Endothelial cell of umbilical vein (primary cell): ENCODE results near the gene EIF3B. TPM values are rescaled to one million over a fixed set of nuclear protein-coding genes. Genes with fewer than 3 reads are reported as not detected.

Experiments used
- BruUV-seq: library from RNA; stranded (reverse); fragments of 400-500 nt; replicated peaks from 2 replicates; lab custom pipeline; 2021; lab: Mats Ljungman, UMichigan
- CTCF ChIA-PET: fragments of 300-600, 350-600 bp; sonication (Branson Sonifier 250); formaldehyde crosslinking; loops from one replicate; lab custom pipeline; 2021; ENCODE audit warnings: antibody characterized with exemption, inconsistent platforms; lab: Charles Lee
- POLR2A ChIA-PET: fragments of 300-600, 350-600 bp; sonication (Branson Sonifier 250); formaldehyde crosslinking; loops from one replicate; lab custom pipeline; 2021; ENCODE audit warnings: antibody characterized with exemption, inconsistent platforms; lab: Charles Lee
- DNase-seq: peaks from one replicate; pipeline ENCODE4 v3.0.0-alpha.2; 2011; ENCODE audit warnings: low read depth, low spot score
- FAIRE-seq: peaks from 2 replicates; lab custom pipeline; 2011; peaks lifted over from hg19 to GRCh38; lab: Jason Lieb, UNC
- H2AFZ ChIP-seq: 2 replicates; pipeline ENCODE4 v1.6.0; 2012; ENCODE audit warnings: low read depth, low read length, control low read depth, inconsistent platforms
- H3K27ac ChIP-seq: 2 replicates; pipeline ENCODE4 v1.5.1; 2011; ENCODE audit warnings: low read depth, mild to moderate bottlenecking, control low read depth, low read length, moderate library complexity; ENCODE audit not compliant: insufficient read depth
- H3K27me3 ChIP-seq, 2 experiments: 2 replicates each; pipeline versions ENCODE4 v1.6.0 to v1.6.1; 2011; ENCODE audit warnings: low read length in 2 of 2, mixed read lengths in 1 of 2; ENCODE audit not compliant: control insufficient read depth in 2 of 2, insufficient read depth in 2 of 2
- H3K36me3 ChIP-seq, 2 experiments: 2 replicates in 1 of 2; 3 replicates in 1 of 2; pipeline ENCODE4 v1.5.1; 2011; ENCODE audit warnings: low read length in 2 of 2, mild to moderate bottlenecking in 1 of 2, moderate library complexity in 1 of 2; ENCODE audit not compliant: control insufficient read depth in 2 of 2, insufficient read depth in 2 of 2; ENCODE audit errors: extremely low read depth in 1 of 2
- H3K4me1 ChIP-seq: 3 replicates; pipeline ENCODE4 v1.5.1; 2011; ENCODE audit warnings: mild to moderate bottlenecking, low read length; ENCODE audit not compliant: control insufficient read depth, insufficient read depth; ENCODE audit errors: extremely low read depth
- H3K4me2 ChIP-seq: 2 replicates; pipeline ENCODE4 v1.6.1; 2011; ENCODE audit warnings: low read length, control low read depth, mixed read lengths; ENCODE audit not compliant: insufficient read depth
- H3K4me3 ChIP-seq, 3 experiments: fragments of 200-600 bp in 1 of 3; sonication (generic), shearing (Covaris generic) in 1 of 3; replicated peaks in 1 of 3; 2 replicates each; pipeline ENCODE4 v1.5.1; 2011 to 2016; ENCODE audit warnings: control low read depth in 3 of 3, low read length in 3 of 3, mild to moderate bottlenecking in 2 of 3, inconsistent platforms in 1 of 3, low read depth in 1 of 3, moderate library complexity in 1 of 3; ENCODE audit not compliant: insufficient read depth in 1 of 3
- H3K79me2 ChIP-seq: 2 replicates; pipeline ENCODE4 v1.6.0; 2012; ENCODE audit warnings: low read length, inconsistent platforms; ENCODE audit not compliant: control insufficient read depth, insufficient read depth
- H3K9ac ChIP-seq: replicated peaks from 2 replicates; pipeline ENCODE3; 2011; ENCODE audit warnings: low read length, control low read depth; ENCODE audit not compliant: insufficient read depth; ENCODE audit errors: extremely low read depth
- H3K9me1 ChIP-seq: replicated peaks from 3 replicates; pipeline ENCODE4 v1.6.0; 2011; ENCODE audit warnings: mild to moderate bottlenecking, low read length; ENCODE audit not compliant: control insufficient read depth, insufficient read depth; ENCODE audit errors: extremely low read depth
- H3K9me3 ChIP-seq: replicated peaks from 2 replicates; pipeline ENCODE4 v1.5.1; 2012; ENCODE audit warnings: low read length, inconsistent platforms; ENCODE audit not compliant: control insufficient read depth, insufficient read depth
- H4K20me1 ChIP-seq: replicated peaks from 2 replicates; pipeline ENCODE3; 2011; ENCODE audit warnings: mild to moderate bottlenecking, low read length; ENCODE audit not compliant: control insufficient read depth, insufficient read depth; ENCODE audit errors: extremely low read depth
- EZH2 ChIP-seq: IDR thresholded peaks from 2 replicates; pipeline ENCODE4 v1.6.1; 2012; ENCODE audit warnings: borderline replicate concordance, low read depth, mild to moderate bottlenecking, moderate library complexity, low read length, inconsistent platforms; ENCODE audit not compliant: severe bottlenecking
- FOS ChIP-seq: IDR thresholded peaks from 2 replicates; pipeline ENCODE4 v1.6.1; 2011; ENCODE audit warnings: mild to moderate bottlenecking, low read length, moderate library complexity, borderline replicate concordance; ENCODE audit not compliant: insufficient read depth
- GATA2 ChIP-seq: IDR thresholded peaks from 2 replicates; pipeline ENCODE4 v1.7.0; 2011; ENCODE audit warnings: low read depth, mild to moderate bottlenecking, moderate library complexity, mixed read lengths, low read length; ENCODE audit not compliant: insufficient read length, insufficient read depth
- JUN ChIP-seq: IDR thresholded peaks from 2 replicates; pipeline ENCODE4 v1.6.1; 2011; ENCODE audit warnings: borderline replicate concordance, low read depth; ENCODE audit not compliant: insufficient read length, insufficient read depth
- MYC ChIP-seq: IDR thresholded peaks from one replicate; pipeline ENCODE4 v1.6.1; 2011; ENCODE audit warnings: mild to moderate bottlenecking, low read depth, low read length
- POLR2A ChIP-seq: IDR thresholded peaks from 2 replicates; pipeline ENCODE4 v1.6.1; 2012; ENCODE audit warnings: low read depth, mild to moderate bottlenecking, control low read depth, low read length
- POLR2AphosphoS5 ChIP-seq: IDR thresholded peaks from 2 replicates; pipeline ENCODE4 v1.6.1; 2012; ENCODE audit warnings: low read depth, mild to moderate bottlenecking, control low read depth, low read length, moderate library complexity; ENCODE audit not compliant: insufficient read depth
- dilution Hi-C: fragments of 300-500 bp; cut with MboI; formaldehyde crosslinking; loops from one replicate; pipeline ENCODE4 v1.15.0; 2019; ENCODE audit warnings: low sequenced_read_pairs; ENCODE audit not compliant: extremely low pct_ligation_motif_present
- intact Hi-C: fragments of 100-400 bp; cut with micrococcal nuclease; formaldehyde crosslinking; loops from one replicate; pipeline ENCODE4 v1.10.0; 2022
- polyA plus RNA-seq, 4 experiments: library from polyadenylated mRNA; depleted of rRNA in 3 of 4; stranded (reverse) in 3 of 4; unstranded in 1 of 4; fragments of >200 nt; gene quantifications; 2 replicates each; pipeline versions ENCODE4 v1.2.1 to v1.2.3, GENCODE V29; 2011 to 2012; ENCODE audit warnings: missing spikeins in 1 of 4
- total RNA-seq: library from RNA; stranded (reverse); gene quantifications from 2 replicates; pipeline ENCODE4 v1.2.3, GENCODE V29; 2021
- TF ChIP-seq, protein P1 (sequence below), 2 donors: IDR thresholded peaks; 1 replicate in 1 of 2; 2 replicates in 1 of 2; pipeline ENCODE4 v1.5.1; 2011; ENCODE audit warnings: low read length in 2 of 2, mild to moderate bottlenecking in 2 of 2, moderate library complexity in 2 of 2, control low read depth in 1 of 2, inconsistent platforms in 1 of 2, low read depth in 1 of 2; ENCODE audit not compliant: insufficient read depth in 1 of 2; ENCODE audit errors: extremely low read depth in 1 of 2
- TF ChIP-seq, protein P2 (sequence below): IDR thresholded peaks from 2 replicates; pipeline ENCODE4 v1.6.1; 2011; ENCODE audit not compliant: insufficient read depth, insufficient read length

Gene EIF3B
- total and polyA plus RNA-seq, 2 donors (not counting 3 experiments of a cell fraction or from before 2014, with no cell fraction given) = 104 to 207 TPM

DNA sequence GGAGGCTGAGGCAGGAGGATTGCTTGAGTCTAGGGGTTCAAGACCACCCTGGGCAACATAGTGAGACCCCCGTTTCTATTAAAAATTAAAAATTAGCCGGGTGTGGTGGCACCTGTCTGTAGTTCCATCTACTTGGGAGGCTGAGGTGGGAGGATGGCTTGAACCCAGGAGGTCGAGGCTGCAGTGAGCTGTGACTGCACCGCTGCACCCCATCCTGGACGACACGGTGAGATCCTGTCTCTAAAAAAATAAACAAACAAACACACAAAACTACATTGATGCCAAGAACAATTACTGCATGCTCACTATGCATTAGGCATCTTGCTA is 48.0 kb downstream of the EIF3B start:
- Histone ChIP-seq H4K20me1 (no peaks in the 10 kb centered on the region), H3K9me1 (no peaks in the 10 kb centered on the region), H3K79me2 (peaks cover 5% of the 10 kb centered on the region), H3K4me2 (peak overlapping the region; percentile 28), H2AFZ (no peak overlapping the region), H3K9ac (no peak overlapping the region), H3K27ac (no peak overlapping the region), H3K36me3 (no peaks in the 10 kb centered on the region), H3K9me3 (no peaks in the 10 kb centered on the region), H3K27me3 (no peaks in the 10 kb centered on the region), H3K4me1 (peaks cover 24% of the 10 kb centered on the region), H3K4me3 (peak overlapping the region in 2 of 3 experiments; percentile 47 to 53)
- intact Hi-C loops (loop anchor here (1.0 to 10.0 kb wide), 3 partner anchors 48 to 228 kb away; partner anchors contain the start of genes EIF3B and TTYH3), dilution Hi-C loops (no loop called here)
- ChIA-PET POLR2A (no interaction called here), CTCF (interaction anchor here (0.6 to 1.8 kb wide), 3 partner anchors 9 to 46 kb away, joined by 3 to 6 read pairs (median 5); no protein-coding TSS in a partner anchor)
- FAIRE-seq (peak; percentile 83), DNase-seq (no peak)
- no TSS peak for BruUV-seq
- TF ChIP-seq JUN = no peak
- TF ChIP-seq, protein P1, sequence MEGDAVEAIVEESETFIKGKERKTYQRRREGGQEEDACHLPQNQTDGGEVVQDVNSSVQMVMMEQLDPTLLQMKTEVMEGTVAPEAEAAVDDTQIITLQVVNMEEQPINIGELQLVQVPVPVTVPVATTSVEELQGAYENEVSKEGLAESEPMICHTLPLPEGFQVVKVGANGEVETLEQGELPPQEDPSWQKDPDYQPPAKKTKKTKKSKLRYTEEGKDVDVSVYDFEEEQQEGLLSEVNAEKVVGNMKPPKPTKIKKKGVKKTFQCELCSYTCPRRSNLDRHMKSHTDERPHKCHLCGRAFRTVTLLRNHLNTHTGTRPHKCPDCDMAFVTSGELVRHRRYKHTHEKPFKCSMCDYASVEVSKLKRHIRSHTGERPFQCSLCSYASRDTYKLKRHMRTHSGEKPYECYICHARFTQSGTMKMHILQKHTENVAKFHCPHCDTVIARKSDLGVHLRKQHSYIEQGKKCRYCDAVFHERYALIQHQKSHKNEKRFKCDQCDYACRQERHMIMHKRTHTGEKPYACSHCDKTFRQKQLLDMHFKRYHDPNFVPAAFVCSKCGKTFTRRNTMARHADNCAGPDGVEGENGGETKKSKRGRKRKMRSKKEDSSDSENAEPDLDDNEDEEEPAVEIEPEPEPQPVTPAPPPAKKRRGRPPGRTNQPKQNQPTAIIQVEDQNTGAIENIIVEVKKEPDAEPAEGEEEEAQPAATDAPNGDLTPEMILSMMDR (IDR thresholded peaks at IDR 0.05; ENCODE audit: extremely low read depth in 1 of 2, insufficient read depth in 1 of 2, low read depth in 1 of 2, low read length in 2 of 2) = no peak
- TF ChIP-seq MYC = no peak
- TF ChIP-seq POLR2A = no peak

DNA sequence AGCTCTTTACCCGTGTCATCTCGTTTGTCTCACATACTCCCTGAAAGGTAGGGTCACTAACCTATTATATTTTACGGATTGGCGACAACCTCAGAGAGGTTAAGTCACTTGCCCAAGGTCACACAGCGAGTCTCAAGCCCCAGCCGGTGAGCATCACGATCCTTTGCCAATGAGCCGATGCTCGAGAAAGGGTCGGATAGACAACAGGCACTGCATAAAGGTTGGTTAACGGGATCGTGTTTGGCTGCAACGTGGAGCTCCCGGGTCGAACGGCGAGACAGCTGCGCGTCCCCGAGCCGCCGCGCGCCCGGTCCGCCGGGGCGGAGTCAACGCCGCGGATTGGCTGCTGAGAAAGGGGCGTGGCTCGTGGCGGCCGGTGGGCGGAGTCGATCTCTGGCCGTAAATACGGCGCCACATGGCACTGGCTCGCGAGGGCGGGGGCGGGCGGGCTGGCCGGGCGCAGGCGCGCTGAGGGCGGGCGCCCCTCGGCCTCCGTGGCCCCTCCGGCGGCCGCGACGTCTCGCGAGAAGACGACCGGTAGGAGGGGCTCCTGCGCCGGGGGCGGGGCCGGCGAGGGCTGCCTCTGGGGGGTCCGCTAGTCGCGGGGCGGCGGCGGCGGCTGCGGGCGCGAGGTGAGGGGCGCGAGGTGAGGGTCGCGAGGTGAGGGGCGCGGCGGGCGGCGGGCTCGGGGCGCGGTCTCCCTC is 48.5 kb downstream of the EIF3B start, which contains the start of gene CHST12:
Gene CHST12 (plus strand): TSS at position 598 of the 704 bp plus-strand sequence. CDS start 29,029 bp downstream, outside the sequence.
- peak within 1 kb of the TSS; percentile 68 to 75 (median 68) for H3K4me3 ChIP-seq
- H3K4me2 ChIP-seq = peak within 1 kb of the TSS; percentile 84
- intact Hi-C loops (loop anchor here (1.0 to 10.0 kb wide), 3 partner anchors 49 to 228 kb away; partner anchors contain the start of genes EIF3B and TTYH3), dilution Hi-C loops (no loop called here)
- DNase-seq (peak; percentile 94), FAIRE-seq (peak; percentile 96)
- no peaks in the 10 kb centered on the region for H4K20me1 ChIP-seq
- peak within 1 kb of the TSS; percentile 71 for H2AFZ ChIP-seq
- peaks cover 24% of the 10 kb centered on the region for H3K4me1 ChIP-seq
- H3K9me1 ChIP-seq = no peaks in the 10 kb centered on the region
- H3K79me2 ChIP-seq = peaks cover 5% of the 10 kb centered on the region
- ChIA-PET POLR2A (no interaction called here), CTCF (interaction anchor here (0.6 to 2.5 kb wide), 6 partner anchors 9 to 66 kb away, joined by 3 to 11 read pairs (median 5); no protein-coding TSS in a partner anchor)
- H3K9me3 ChIP-seq = no peaks in the 10 kb centered on the region
- TF ChIP-seq FOS (no peak), POLR2AphosphoS5 (peak; percentile 77), JUN (no peak), GATA2 (no peak), POLR2A (peak; percentile 66), MYC (no peak), EZH2 (no peak)
- TF ChIP-seq, protein P1 (IDR thresholded peaks at IDR 0.05; ENCODE audit: extremely low read depth in 1 of 2, insufficient read depth in 1 of 2, low read depth in 1 of 2, low read length in 2 of 2) = no peak
- TF ChIP-seq, protein P2, sequence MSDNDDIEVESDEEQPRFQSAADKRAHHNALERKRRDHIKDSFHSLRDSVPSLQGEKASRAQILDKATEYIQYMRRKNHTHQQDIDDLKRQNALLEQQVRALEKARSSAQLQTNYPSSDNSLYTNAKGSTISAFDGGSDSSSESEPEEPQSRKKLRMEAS = peak; percentile 32
- H3K36me3 ChIP-seq = no peaks in the 10 kb centered on the region
- H3K27ac ChIP-seq = no peak within 1 kb of the TSS
- no TSS peak for BruUV-seq
- H3K9ac ChIP-seq = peak within 1 kb of the TSS; percentile 80
- no peaks in the 10 kb centered on the region for H3K27me3 ChIP-seq
